C4-2B (cell line): ENCODE data around the gene RAPGEF1.

Source experiments
- ZFX ChIP-seq: fragments of 450-650 bp; IDR thresholded peaks from 2 replicates; pipeline ENCODE4 v1.6.1; 2017
- TF ChIP-seq, protein P1 (sequence below): fragments of 450-650 bp; conservative IDR thresholded peaks from 2 replicates; pipeline ENCODE4 v1.5.1; 2017; ENCODE audit warnings: mild to moderate bottlenecking

DNA sequence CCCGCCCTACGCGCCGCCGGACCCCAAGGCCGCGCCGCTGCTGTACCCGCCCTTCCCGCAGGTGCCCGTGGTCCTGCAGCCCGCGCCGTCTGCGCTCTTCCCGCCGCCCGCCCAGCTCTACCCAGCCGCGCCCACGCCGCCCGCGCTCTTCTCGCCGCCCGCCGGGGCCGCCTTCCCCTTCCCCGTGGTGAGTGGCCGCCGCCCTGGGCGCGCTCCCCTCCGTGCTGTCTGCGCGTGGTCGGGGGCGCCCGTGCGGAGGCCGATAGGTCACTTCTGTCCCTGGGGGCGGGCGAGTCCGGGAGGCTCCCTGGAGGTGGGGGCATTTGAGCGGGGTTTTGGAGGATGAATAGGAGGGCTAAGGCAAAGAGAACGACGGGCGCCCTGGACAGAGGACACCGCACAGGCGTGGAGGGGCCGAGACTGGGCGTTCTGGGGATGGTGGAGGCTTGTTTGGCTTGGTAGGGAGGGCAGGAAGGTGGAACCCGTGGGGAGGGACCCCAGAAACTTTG, 185.0 kb downstream of the RAPGEF1 start:
- TF ChIP-seq, protein P1, sequence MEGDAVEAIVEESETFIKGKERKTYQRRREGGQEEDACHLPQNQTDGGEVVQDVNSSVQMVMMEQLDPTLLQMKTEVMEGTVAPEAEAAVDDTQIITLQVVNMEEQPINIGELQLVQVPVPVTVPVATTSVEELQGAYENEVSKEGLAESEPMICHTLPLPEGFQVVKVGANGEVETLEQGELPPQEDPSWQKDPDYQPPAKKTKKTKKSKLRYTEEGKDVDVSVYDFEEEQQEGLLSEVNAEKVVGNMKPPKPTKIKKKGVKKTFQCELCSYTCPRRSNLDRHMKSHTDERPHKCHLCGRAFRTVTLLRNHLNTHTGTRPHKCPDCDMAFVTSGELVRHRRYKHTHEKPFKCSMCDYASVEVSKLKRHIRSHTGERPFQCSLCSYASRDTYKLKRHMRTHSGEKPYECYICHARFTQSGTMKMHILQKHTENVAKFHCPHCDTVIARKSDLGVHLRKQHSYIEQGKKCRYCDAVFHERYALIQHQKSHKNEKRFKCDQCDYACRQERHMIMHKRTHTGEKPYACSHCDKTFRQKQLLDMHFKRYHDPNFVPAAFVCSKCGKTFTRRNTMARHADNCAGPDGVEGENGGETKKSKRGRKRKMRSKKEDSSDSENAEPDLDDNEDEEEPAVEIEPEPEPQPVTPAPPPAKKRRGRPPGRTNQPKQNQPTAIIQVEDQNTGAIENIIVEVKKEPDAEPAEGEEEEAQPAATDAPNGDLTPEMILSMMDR: no peak
- no peak for TF ChIP-seq ZFX
